Measurements from ENCODE around the gene SYDE2.
"Not testable (repeated sequence)": the region's sequence is repeated elsewhere in the genome, so short reads cannot be mapped to it uniquely, and the experiment has no call there.

The SYDE2 gene

DNA sequence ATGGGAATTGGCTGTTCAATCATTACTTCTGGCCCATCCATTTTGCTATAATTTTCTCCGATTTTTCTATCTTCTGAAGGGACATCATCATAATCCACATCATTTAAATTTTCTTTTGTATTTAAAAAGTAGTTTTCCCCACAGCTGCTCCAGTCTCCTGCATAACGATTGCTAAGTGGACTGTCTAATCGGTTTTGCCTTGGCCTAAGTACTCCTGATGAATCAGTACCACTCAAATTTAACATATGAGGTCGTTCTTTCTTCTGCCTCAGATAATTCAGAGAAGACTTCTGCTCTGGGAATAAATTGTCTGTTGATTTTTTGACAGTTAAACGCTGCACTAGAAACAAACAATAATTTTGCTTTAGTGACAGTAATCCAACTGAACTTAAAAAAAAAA is 41.9 kb downstream of the SYDE2 start:
- no peak for DNase-seq

- DNase-seq, result no peak
Measured at GRCh38 chr1:85157436-85157835, 43.4 kb downstream of the SYDE2 start.

DNA sequence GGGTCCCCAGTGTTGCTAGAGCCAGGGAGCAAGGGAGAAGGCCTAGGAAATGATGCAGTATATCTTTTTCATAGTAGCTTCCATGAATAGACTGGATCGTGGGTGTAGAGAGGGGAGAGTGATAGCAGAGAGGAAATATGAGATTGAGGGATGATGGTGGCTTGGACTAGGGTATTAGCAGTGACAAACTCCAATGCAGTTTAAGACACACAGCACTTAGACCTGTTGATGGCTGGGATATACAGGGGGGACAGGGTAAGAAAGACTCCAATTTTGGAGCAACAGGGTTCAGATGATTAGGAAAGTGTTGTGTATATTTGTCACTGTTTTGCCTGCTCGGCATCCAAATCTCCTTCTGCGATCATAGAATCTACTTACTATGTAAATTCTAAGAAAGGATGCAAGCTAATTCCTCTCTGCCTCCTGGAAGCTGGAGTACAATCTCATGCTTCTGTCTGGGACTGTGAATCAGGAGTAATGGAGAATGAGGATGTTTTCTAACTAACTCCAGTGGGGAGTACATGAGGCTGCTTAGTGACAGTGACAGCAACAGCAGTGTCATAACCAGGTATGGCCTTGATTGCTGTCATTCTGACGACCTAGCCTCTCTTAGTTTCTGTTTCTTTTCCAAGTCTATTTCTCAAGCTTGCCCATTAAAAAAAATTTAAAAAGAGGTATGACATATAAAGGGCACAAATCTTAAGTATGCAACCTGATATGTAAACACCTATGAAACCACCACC is 47.5 kb downstream of the SYDE2 start:
- DNase-seq, result no peak

DNA sequence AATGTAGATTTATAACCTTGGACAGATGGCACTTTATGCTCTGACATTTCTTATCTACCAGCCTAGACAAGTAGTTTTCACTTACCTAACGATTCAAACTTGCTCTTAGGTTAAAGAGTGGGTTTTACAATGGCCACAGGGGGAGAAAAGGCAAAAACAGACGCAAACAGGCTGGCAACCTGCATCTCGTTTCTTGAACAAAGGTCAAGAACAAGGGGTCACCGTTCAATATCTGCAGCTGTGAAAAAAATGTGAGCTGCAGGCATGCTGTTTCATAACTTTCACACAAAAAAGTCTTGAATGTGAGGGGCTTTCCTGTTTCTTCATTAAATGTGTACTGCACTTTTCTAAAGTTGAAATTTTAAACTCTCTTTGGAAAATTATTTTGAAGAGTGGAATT is 49.4 kb downstream of the SYDE2 start:
- DNase-seq, result no peak

DNA sequence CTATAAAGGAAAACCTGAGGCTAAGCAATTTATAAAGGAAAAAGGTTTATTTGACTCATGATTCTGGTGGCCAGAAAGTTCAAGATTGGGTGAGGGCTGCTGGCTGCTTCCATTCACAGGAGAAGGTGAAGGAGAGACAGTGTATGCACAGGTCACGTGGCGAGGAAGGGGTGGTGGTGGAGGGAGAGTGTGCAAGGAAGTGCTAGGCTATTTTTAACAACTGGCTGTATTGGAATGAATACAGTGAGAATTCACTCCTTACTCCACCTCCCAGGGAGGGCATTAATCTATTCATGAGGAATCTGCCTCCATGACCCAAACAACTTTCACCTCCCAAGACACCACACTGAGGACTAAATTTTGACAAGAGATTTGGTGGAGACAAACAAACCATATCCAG is 51.0 kb downstream of the SYDE2 start:
- DNase-seq, result no peak

- no peak for DNase-seq
Measured at GRCh38 chr1:85148524-85149250, 52.1 kb downstream of the SYDE2 start.

DNA sequence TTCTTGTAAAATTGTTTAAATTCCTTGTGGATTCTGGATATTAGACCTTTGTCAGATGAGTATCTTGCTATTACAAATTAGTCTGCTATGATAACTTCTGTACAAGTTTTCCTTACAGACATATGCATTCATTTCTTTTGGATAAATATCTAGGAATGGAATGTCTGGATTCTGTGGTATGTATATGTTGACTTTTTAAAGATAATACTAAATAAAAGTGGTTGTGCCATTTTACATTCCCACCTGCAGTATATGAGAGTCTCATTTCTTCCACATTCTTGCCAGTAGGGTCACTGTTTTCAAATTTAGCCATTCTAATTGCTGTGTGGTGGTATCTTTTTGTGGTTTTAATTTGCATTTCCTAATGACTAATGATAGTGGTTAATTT is 53.9 kb downstream of the SYDE2 start:
- no peak for DNase-seq

GRCh38 chr1:85146298-85146971 is 54.4 kb downstream of the SYDE2 start:
- DNase-seq, result not testable (repeated sequence)

DNA sequence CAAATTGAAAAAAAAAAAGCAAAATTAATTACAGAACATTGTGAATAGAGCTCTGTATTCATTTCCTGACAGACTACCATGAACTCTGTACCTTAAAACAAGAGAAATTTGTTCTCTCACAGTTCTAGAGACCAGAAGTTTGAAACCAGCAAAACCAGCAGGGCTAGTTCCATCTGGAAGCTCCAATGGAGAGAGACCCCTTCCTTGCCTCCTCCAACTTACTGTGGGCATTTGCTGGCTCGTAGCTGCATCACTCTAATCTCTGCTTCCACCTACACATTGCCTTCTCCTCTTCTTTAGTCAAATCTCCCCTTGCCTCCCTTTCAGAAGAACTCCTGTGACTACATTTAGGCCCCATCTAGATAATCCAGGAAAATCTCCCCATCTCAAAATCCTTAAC is 56.5 kb downstream of the SYDE2 start:
- DNase-seq, result no peak

GRCh38 chr1:85142753-85143152 is 58.1 kb downstream of the SYDE2 start:
- no peak for DNase-seq

DNA sequence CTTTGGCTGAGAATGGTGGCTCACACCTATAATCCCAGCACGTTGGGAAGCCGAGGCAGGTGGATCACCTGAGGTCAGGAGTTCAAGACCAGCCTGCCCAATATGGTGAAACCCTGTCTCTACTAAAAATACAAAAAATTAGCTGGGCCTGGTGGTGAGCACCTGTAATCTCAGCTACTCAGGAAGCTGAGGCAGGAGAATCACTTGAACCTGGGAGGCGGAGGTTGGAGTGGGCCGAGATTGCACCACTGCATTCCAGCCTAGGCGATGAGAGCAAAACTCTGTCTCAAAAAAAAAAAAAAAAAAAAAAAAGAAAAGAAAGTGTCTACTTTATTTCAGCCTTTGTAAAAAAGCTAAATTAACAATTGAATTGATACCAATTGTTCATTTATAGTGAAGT is 62.4 kb downstream of the SYDE2 start:
- not testable (repeated sequence) for DNase-seq

GRCh38 chr1:85137660-85138059 is 63.2 kb downstream of the SYDE2 start:
- peak; percentile 97 for DNase-seq

GRCh38 chr1:85135392-85135798 is 65.4 kb downstream of the SYDE2 start:
- peak; percentile 98 for DNase-seq

- DNase-seq, result peak; percentile 69
Measured at GRCh38 chr1:85134583-85135391, 66.0 kb downstream of the SYDE2 start.

- no peak for DNase-seq
Measured at GRCh38 chr1:85133565-85134159, 67.2 kb downstream of the SYDE2 start.

- no peak for DNase-seq
Measured at GRCh38 chr1:85132078-85132720, 68.6 kb downstream of the SYDE2 start.

- DNase-seq, result no peak
Measured at GRCh38 chr1:85128316-85128715, 72.5 kb downstream of the SYDE2 start.

- DNase-seq, result no peak
Measured at GRCh38 chr1:85125891-85126290, 74.9 kb downstream of the SYDE2 start.

- DNase-seq, result no peak
Measured at GRCh38 chr1:85124091-85124490, 76.7 kb downstream of the SYDE2 start.

GRCh38 chr1:85122169-85122568 is 78.6 kb downstream of the SYDE2 start:
- no peak for DNase-seq

DNA sequence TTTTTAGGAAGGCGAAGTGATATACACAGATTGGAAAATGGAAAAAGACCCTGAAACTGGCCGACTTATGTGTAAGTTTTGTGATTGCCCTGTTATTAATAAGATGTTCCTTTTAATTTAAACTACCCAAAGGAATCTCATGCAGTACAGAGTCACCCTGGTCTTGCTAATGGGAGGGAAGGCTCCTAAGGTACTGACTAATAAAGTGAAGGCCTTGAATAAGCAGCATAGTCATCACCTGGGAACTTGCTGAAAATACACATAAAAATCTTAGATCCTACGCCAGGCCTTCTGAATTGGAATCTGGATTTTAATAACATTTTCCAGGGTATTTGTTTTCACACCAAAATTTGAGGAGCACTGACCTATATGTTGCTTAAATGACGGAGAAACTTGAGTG is 79.1 kb downstream of the SYDE2 start:
- DNase-seq, result no peak

DNA sequence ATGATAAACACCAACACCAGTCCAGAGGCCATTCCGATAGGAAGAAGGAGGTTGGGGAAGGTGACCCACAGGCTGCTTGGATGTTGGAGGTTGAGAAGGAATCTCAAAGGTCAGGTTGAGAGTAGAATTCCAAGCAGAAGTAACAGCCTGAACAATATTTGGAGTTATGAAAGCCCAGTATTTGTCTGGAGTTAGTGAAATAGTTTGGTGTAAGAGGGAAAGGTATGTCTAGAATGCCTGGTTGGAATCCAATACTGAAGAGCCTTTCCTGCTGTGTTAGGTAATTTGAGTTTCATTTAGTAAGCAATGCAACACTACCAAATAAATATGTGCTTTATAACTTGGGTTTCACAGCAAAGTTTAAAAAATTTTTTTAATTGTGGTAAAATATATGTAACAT is 82.1 kb downstream of the SYDE2 start:
- no peak for DNase-seq

Data from NCI-H510A treated with DMSO at 0.1 percent for 48 hours (cell line).